Urinary bladder (tissue), 4 donors: ENCODE measurements around the gene ZNF83. TPM values are rescaled to one million over a fixed set of nuclear protein-coding genes. Genes with fewer than 3 reads are reported as not detected.
"Not testable (repeated sequence)": the region's sequence is repeated elsewhere in the genome, so short reads cannot be mapped to it uniquely, and the experiment has no call there.

Experiments
- DNase-seq: peaks from one replicate; pipeline ENCODE4 v3.0.0-alpha.2; 2015; ENCODE audit errors: extremely low spot score
- H3K27ac ChIP-seq: one replicate; pipeline ENCODE4 v1.5.1; 2013; ENCODE audit warnings: low read depth, mild to moderate bottlenecking, moderate library complexity
- H3K36me3 ChIP-seq: one replicate; pipeline ENCODE4 v1.6.1; 2013; ENCODE audit warnings: mild to moderate bottlenecking, moderate library complexity; ENCODE audit not compliant: insufficient read depth
- H3K4me1 ChIP-seq: one replicate; pipeline ENCODE4 v1.6.1; 2013; ENCODE audit warnings: mild to moderate bottlenecking, moderate library complexity; ENCODE audit not compliant: insufficient read depth
- H3K4me3 ChIP-seq: one replicate; pipeline ENCODE4 v1.5.1; 2013; ENCODE audit warnings: low read depth, low read length
- WGBS: extraction: QIAGEN DNeasy Blood & Tissue Kit; methylation state at CpG from one replicate; pipeline ENCODE4 v1.1.7; 2013; 5-methylcytosine and 5-hydroxymethylcytosine counted together
- polyA plus RNA-seq: library from polyadenylated mRNA; stranded (reverse); fragments of 200-250 nt; gene quantifications from one replicate; pipeline ENCODE4 v1.2.3, GENCODE V29; 2013
- total RNA-seq: library from RNA; depleted of rRNA; stranded (reverse); fragments of >200 nt; gene quantifications from one replicate; pipeline ENCODE4 v1.2.3, GENCODE V29; 2014
- donor health status: healthy with polysubstance abuse.
- donor health status: healthy.

The ZNF83 gene
- total and polyA plus RNA-seq, 2 donors: 28.2 to 132 TPM

DNA sequence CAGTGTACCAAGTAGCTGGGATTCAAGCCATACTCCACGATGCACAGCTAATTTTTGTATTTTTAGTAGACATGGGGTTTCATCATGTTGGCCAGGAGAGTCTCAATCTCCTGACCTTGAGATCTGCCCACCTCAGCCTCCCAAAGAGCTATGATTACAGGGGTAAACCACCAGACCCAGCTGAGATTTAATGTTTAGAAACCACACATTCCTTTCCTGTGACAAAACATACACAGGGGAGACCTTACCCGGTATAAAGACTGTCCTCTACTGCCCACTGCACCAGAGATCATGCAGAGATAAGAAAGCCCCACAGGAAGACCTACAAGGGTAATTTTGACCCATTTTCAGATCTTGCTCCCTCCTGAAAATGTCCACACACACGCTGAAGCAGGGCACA is 22.8 kb upstream of the ZNF83 start:
- no peak overlapping the region for H3K4me3 ChIP-seq
- H3K4me1 ChIP-seq: no peaks in the 10 kb centered on the region
- no peak overlapping the region for H3K27ac ChIP-seq
- 82% methylated on average over 3 of the region's 3 CpGs for WGBS
- no peak for DNase-seq
- no peaks in the 10 kb centered on the region for H3K36me3 ChIP-seq

DNA sequence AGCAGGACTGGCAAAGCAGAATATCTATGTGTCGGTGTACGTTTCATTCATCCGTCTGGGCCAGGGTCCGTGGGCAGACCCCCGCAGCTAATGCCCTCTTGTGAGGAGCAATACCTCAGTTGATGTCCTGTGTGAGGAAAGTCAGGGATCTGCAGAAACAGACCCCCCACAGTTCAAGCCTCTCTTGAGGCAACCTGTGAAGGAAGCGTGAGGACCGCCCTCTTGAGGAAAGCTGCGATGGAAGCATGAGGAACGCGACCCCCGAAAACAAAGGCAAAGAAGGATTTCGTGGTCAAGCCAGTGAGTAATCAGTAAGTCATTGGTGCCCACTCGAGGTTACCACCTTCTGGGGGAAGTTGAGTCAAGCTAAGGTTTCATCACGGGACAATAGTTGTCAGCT is 20.9 kb upstream of the ZNF83 start:
- Histone ChIP-seq H3K4me1 (no peaks in the 10 kb centered on the region), H3K36me3 (no peaks in the 10 kb centered on the region), H3K4me3 (no peak overlapping the region), H3K27ac (no peak overlapping the region)
- 73% methylated on average over 14 of the region's 14 CpGs for WGBS
- no peak for DNase-seq

DNA sequence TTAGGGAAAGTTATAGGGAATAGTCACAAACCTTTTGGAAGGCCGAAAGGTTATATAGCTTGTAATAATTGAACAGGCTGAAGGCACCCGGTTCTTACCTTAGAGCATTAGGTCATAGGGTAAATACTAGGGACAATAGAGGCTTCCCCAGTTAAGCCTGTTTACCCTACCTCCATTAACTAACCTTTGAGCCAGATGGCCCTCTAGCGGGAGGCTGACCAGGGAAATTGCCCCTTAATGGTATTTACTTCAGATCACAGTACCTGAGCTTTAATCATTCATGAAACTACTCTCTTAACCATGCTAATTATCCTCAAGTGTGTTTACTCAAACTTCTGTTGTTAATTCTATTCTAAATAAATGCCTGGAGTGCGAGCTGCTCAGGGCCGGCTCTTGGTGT is 20.4 kb upstream of the ZNF83 start:
- DNase-seq: no peak
- H3K4me3 ChIP-seq: no peak overlapping the region
- WGBS: 69% methylated on average over 5 of the region's 5 CpGs
- no peaks in the 10 kb centered on the region for H3K36me3 ChIP-seq
- no peak overlapping the region for H3K27ac ChIP-seq
- no peaks in the 10 kb centered on the region for H3K4me1 ChIP-seq

DNA sequence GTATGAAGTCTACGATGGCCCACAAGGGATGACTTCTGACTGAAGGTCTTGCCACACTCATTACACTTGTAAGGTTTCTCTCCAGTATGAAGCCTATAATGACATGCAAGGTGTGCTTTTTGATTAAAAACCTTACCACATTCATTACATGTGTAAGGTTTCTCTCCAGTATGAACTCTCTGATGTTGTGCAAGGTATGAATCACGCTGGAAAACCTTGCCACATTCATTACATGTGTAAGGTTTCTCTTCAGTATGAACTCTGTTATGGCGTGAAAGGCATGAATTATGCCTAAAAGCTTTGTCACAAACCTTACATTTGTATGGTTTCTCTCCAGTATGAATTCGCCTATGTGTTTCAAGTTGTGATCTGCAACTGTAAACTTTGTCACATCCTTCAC is 15.0 kb upstream of the ZNF83 start:
- 99% methylated on average over 4 of the region's 4 CpGs for WGBS
- H3K27ac ChIP-seq: no peak overlapping the region
- no peak overlapping the region for H3K4me3 ChIP-seq
- H3K36me3 ChIP-seq: peaks cover 2% of the 10 kb centered on the region
- H3K4me1 ChIP-seq: no peaks in the 10 kb centered on the region
- DNase-seq: no peak

DNA sequence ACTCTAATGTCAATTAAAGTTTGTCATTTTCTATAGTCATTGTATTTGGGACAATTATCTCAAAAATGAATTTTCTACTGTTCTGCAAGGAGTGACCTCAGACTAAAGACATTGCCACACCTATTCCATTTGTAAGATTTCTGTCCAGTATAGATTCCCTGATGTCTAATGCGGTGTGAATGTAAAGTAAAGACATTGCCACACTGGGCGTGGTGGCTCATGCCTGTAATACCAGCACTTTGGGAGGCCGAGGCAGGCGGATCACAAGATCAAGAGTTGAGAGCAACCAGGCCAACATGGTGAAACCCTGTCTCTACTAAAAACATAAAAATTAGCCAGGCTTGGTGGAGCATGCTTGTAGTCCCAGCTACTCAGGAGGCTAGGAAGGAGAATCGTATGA is 13.8 kb upstream of the ZNF83 start:
- DNase-seq: no peak
- H3K4me3 ChIP-seq: no peak overlapping the region
- H3K4me1 ChIP-seq: no peaks in the 10 kb centered on the region
- whole genome bisulfite sequencing: 98% methylated on average over 5 of the region's 5 CpGs
- H3K36me3 ChIP-seq: peaks cover 2% of the 10 kb centered on the region
- no peak overlapping the region for H3K27ac ChIP-seq

DNA sequence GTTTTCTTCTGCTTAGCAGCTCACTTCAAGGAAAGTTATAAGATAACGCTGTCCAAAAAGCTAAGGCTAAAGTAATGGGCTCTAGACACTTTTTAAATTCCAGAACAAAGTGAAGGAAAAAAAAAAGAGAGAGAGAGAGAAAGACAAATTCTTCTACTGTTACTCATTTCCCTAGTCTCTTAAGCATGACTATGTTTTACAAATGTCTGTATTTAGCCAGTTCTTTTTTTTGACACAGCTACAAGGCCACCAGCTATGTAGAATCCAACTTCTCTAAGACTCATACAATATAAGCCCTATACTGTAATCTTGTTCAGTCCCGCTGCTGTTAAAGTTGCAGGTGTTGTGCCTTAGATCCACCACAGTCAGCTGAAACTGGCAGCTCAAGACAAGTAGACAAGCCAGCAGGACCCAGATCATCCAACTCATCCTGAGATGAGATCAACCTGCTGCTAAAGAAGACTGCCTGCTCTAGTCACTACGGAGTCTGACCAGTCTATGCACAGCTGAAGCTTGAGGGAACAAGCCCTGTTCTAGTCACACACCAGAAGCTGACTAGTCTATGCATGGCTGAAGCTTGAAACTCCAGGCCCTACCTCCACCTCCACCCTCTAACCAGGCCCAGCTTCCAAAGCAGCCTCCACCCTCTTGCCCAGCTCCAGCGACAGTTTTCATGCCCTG is 10.3 kb upstream of the ZNF83 start:
- H3K4me1 ChIP-seq: no peaks in the 10 kb centered on the region
- no peak overlapping the region for H3K27ac ChIP-seq
- no peak for DNase-seq
- H3K4me3 ChIP-seq: no peak overlapping the region
- 71% methylated on average over 4 of the region's 4 CpGs for WGBS
- peaks cover 1% of the 10 kb centered on the region for H3K36me3 ChIP-seq

DNA sequence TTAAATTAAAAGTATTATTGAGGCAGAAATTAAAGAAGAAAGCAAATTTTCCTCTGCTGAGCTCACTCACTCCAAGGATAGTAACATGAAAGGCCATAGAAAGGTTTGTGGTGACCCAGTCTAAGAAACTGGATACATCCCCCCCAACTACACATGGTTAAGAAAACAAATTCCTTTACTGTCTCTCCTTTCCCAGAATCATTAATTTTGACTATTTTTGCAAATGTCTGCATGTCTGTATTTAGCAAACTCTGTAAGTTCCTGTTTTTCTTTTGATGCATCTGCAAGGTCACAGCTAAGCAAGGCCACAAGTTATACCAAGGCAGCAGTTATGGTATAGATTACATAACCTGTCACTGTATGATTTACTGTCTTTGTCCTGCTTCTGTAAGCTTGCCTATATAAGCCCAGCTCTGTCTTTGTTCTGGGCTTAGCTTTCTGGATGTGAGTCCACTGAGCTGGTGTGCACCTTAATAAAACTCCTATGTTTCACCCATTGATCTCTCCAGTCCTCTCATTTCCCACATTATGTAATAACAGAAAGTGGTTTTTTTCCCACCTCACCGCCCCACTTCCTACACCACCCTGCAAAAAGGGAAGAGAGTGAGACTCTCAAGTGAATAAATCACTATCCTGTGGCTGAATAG is 8.5 kb upstream of the ZNF83 start:
- no peak overlapping the region for H3K4me3 ChIP-seq
- 96% methylated on average over 1 of the region's 1 CpG for WGBS
- H3K36me3 ChIP-seq: no peaks in the 10 kb centered on the region
- DNase-seq: no peak
- no peak overlapping the region for H3K27ac ChIP-seq
- no peaks in the 10 kb centered on the region for H3K4me1 ChIP-seq

DNA sequence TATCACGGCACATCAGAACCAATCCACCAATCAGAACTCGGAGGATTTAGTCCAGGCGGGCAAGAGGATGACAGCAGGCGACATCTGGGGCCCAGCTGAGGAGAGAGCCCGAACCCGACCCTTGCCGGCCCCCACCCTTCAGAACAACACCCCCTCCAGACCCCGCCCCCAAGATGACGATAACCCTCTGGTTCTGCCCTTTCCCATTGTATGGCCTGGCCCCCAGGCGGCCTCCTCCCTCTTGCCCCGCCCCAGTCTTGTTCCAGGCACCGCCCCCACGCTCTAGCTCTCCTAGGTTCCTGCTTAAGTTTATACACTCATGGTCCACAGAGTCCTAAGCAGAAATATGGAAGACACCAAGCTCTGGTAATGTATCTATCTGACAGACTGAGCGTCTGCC is 2.8 kb upstream of the ZNF83 start:
- H3K4me1 ChIP-seq: peaks cover 4% of the 10 kb centered on the region
- no peak for DNase-seq
- 52% methylated on average over 14 of the region's 14 CpGs for WGBS
- no peaks in the 10 kb centered on the region for H3K36me3 ChIP-seq
- H3K4me3 ChIP-seq: no peak overlapping the region
- H3K27ac ChIP-seq: no peak overlapping the region

DNA sequence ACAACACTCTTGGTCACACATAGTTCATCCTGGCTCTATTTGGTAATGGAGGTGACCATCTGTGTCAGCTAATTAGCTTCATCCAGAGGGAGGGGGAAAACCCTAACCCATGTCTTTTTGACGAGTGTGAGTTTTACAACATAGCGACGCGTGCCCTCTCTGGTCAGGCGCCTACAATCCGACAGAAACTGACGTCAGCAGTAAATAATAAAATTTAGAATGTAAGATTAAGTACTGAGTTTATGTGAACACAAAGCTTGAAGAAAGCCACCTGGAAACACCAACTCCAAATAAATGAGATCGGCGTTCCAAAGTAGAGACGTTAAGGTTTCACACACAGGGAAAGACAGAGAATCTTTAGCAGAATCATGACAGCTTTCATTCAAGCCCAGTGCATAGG is 1.8 kb upstream of the ZNF83 start:
- DNase-seq: no peak
- peaks cover 4% of the 10 kb centered on the region for H3K4me1 ChIP-seq
- 44% methylated on average over 10 of the region's 10 CpGs for WGBS

DNA sequence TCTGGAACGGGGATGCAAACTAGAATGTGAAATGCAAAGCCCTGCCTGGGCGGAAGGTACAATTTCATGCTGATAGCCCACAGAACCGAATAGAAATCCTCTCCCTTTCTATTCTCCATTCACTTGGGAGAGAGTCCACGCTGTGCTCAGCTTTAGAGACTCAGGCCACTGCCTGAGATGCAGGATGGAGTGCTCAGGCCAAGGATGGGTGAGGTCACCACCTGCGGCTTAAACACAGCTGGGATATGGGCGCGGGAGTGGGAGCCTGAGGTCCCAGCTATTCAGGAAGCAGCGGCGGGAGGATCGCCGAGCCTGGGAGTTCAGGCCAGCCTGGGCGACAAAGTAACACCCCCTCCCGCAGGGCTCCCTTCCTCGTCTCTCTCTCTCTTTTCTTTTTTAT is 446 bp upstream of the ZNF83 start:
- Histone ChIP-seq H3K27ac (no peak overlapping the region), H3K4me1 (peaks cover 4% of the 10 kb centered on the region), H3K36me3 (no peaks in the 10 kb centered on the region), H3K4me3 (peak overlapping the region; percentile 77)
- no peak for DNase-seq
- WGBS: 12% methylated on average over 14 of the region's 14 CpGs

More for the DNA sequence above, 1.8 kb upstream of the ZNF83 start:
- H3K4me3 ChIP-seq: no peak overlapping the region
- no peak overlapping the region for H3K27ac ChIP-seq
- H3K36me3 ChIP-seq: no peaks in the 10 kb centered on the region

DNA sequence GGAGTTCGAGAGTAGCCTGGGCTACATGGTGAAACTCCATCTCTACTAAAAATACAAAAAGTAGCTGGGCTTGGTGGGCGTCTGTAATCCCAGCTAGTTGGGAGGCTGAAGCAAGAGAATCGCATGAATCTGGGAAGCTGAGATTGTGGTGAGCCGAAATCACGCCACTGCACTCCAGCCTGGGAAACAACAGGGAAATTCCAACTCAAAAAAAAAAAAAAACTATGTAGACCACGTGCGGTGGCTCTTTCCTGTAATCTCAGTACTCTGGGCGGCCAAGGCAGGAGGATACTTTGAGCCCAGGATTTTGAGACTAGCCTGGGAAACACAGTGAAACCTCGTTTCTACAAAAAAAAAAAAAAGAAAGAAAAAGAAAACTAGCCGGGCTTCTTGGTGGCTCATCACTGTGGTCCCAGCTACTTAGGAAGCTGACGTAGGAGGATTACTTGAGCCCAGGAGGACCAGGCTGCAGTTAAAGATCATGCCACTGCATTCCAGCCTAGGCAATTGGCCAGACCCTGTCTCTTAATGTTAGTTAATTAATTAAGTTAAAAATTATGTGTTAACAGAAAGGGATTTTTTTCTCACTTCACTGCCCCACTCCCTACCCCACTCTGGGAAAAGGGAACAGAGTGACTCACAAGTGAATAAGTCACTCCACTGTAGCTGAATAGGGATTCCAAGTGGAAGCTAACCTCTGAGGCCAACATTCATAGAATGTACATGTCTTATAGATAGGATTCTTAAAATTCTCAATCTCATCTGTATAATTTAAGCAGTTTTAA is 2.2 kb downstream of the ZNF83 start:
- Histone ChIP-seq H3K36me3 (no peaks in the 10 kb centered on the region), H3K27ac (no peak overlapping the region), H3K4me3 (no peak overlapping the region), H3K4me1 (peaks cover 4% of the 10 kb centered on the region)
- no peak for DNase-seq
- WGBS: 89% methylated on average over 11 of the region's 11 CpGs

DNA sequence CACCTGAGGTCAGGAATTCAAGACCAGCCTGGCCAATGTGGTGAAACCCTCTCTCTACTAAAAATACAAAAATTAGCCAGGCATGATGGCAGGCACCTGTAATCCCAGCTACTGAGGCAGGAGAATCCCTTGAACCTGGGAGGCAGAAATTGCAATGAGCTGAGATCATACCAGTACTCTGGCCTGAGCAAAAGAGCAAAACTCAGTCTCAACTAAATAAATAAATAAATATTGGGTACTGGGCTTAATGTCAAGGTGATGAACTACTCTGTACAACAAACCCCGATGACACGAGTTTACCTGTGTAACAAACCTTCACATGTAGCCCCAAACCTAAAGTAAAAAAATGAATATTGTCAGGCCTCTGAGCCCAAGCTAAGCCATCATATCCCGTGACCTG is 10.7 kb downstream of the ZNF83 start:
- H3K27ac ChIP-seq, H3K4me1 ChIP-seq, H3K4me3 ChIP-seq, H3K36me3 ChIP-seq, DNase-seq: not testable (repeated sequence)
- 84% methylated on average over 3 of the region's 3 CpGs for WGBS

DNA sequence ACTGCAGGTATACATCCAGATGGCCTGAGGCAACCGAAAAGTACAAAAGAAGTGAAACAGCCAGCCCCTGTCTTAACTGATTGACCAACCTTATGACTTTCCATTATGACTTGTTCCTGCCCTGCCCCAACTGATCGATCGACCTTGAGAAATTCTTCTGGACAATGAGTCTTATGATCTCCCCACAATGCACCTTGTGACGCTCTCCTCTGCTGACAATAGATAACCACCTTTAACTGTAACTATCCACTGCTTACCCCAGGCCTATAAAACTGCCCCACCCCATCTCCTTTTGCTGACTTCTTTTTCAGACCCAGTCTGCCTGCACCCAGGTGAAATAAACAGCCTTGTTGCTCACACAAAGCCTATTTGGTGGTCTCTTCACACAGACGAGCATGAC is 11.2 kb downstream of the ZNF83 start:
- peaks cover 7% of the 10 kb centered on the region for H3K36me3 ChIP-seq
- WGBS: 96% methylated on average over 5 of the region's 5 CpGs

DNA sequence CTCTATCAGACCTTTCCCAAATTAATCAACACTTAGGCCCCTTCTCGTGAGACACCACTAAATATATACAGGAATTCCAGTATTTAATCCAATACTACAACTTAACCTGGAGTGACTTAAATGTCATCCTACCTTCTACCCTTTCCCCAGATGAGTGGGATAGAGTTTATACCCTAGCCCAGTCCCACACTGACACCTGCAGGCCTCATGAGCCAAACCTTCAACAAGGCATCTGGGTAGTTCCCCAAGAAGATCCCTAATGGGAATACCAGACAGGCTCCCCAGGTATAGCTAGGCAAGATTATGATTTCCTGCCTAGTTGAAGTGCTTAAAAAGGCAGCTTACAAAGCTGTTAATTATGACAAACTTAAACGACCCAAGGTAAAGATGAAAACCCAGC is 15.9 kb downstream of the ZNF83 start:
- H3K36me3 ChIP-seq: peaks cover 9% of the 10 kb centered on the region
- 72% methylated on average over 2 of the region's 2 CpGs for WGBS

More for the DNA sequence above, 11.2 kb downstream of the ZNF83 start:
- Histone ChIP-seq H3K4me3 (no peak overlapping the region), H3K27ac (no peak overlapping the region), H3K4me1 (no peaks in the 10 kb centered on the region)
- DNase-seq: no peak

More for the DNA sequence above, 15.9 kb downstream of the ZNF83 start:
- DNase-seq: no peak
- H3K4me1 ChIP-seq: no peaks in the 10 kb centered on the region
- no peak overlapping the region for H3K27ac ChIP-seq
- no peak overlapping the region for H3K4me3 ChIP-seq
